GM23338 (cell line): ENCODE data around the gene ZBTB7A.

ENCODE experiments used
- CTCF ChIP-seq, 2 experiments: fragments of 200-600 bp in 1 of 2; sonication (generic) in 1 of 2; conservative IDR thresholded peaks; 2 replicates each; pipeline versions ENCODE4 v1.5.1 to v1.6.1; 2016 to 2017; ENCODE audit warnings: antibody characterized with exemption in 2 of 2, low read depth in 2 of 2, mild to moderate bottlenecking in 2 of 2, moderate library complexity in 1 of 2
- POLR2AphosphoS5 ChIP-seq: IDR thresholded peaks from 2 replicates; pipeline ENCODE4 v1.6.1; 2016; ENCODE audit warnings: antibody characterized with exemption, low read depth
- ZNF331 ChIP-seq: fragments of 250-450 bp; sonication (Bioruptor Pico); IDR thresholded peaks from 2 replicates; pipeline ENCODE4 v1.5.0; 2020; ENCODE audit warnings: low read depth, mild to moderate bottlenecking, moderate library complexity
- TF ChIP-seq, protein P1 (sequence below): IDR thresholded peaks from one replicate; pipeline ENCODE4 v1.6.1; 2018; ENCODE audit warnings: antibody characterized with exemption; ENCODE audit not compliant: unreplicated experiment

DNA sequence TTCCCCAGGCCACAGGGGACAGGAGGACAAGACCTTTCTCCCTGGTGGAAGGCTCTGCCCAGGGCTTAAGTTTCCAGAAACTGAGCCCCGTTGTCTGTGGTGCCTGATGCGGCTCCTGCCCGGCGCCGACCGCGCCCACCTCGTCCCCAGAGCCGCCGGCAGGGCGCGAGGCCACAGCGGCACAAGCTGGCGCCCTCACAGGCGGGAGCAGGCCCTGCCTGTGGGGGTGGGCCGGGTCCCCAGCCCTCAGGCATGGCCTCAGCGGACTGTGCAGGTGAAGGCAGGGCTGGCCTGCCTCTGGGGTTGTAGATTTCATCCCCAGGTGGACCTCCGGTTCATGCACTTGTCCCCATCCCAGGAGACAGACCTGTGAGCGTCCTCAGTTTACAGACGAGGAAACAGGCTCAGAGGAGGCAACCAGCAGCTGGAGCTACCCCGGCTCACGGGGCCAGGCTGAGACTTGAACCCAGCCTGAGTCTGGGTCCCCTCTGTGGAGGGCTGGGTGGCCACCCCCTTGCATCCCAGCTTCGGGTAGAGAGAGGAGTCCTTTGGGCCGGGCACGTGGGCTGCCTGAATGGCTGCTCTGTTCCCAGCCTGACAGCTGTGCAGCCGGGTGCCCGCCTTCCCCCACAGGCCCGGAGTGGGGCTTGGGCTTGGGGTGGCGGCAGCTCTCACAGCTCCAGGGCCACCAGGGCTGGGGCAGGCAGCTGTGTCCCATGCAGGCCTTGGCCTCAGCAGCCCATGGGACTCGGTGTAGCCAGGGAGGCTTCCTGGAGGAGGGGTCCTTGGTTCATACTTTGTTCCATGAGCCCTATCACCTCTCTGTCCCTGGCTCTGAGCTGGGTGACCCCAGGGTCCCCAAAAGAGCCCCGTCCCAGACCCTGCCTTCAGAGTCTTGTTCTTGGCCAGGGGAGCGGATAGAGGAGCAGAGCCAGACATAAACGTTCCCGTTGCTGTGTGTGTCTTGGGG, 32.4 kb downstream of the ZBTB7A start:
- TF ChIP-seq CTCF (conservative IDR thresholded peaks at IDR 0.05; ENCODE audit: low read depth in 2 of 2) = no peak
- TF ChIP-seq POLR2AphosphoS5 = no peak
- TF ChIP-seq ZNF331 = no peak
- TF ChIP-seq, protein P1, sequence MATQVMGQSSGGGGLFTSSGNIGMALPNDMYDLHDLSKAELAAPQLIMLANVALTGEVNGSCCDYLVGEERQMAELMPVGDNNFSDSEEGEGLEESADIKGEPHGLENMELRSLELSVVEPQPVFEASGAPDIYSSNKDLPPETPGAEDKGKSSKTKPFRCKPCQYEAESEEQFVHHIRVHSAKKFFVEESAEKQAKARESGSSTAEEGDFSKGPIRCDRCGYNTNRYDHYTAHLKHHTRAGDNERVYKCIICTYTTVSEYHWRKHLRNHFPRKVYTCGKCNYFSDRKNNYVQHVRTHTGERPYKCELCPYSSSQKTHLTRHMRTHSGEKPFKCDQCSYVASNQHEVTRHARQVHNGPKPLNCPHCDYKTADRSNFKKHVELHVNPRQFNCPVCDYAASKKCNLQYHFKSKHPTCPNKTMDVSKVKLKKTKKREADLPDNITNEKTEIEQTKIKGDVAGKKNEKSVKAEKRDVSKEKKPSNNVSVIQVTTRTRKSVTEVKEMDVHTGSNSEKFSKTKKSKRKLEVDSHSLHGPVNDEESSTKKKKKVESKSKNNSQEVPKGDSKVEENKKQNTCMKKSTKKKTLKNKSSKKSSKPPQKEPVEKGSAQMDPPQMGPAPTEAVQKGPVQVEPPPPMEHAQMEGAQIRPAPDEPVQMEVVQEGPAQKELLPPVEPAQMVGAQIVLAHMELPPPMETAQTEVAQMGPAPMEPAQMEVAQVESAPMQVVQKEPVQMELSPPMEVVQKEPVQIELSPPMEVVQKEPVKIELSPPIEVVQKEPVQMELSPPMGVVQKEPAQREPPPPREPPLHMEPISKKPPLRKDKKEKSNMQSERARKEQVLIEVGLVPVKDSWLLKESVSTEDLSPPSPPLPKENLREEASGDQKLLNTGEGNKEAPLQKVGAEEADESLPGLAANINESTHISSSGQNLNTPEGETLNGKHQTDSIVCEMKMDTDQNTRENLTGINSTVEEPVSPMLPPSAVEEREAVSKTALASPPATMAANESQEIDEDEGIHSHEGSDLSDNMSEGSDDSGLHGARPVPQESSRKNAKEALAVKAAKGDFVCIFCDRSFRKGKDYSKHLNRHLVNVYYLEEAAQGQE = no peak
